ENCODE results near the gene CASTOR2. TPM values are rescaled to one million over a fixed set of nuclear protein-coding genes. Genes with fewer than 3 reads are reported as not detected.

CASTOR2 gene
- total RNA-seq, 1 experiment from 2014 or later = 6.3 TPM

GRCh38 chr7:75018570-75019364 lies 54.3 kb downstream of the CASTOR2 start:
- Histone ChIP-seq H3K9me2 (replicated peaks; ENCODE audit: low read length) (no peaks in the 10 kb centered on the region), H3K4me2 (ENCODE audit: low read length) (no peak overlapping the region), H3F3A (ENCODE audit: low read length, unreplicated experiment) (no peaks in the 10 kb centered on the region), H4K20me1 (ENCODE audit: low read length) (no peaks in the 10 kb centered on the region), H3K36me3 (ENCODE audit: low read depth, low read length) (no peaks in the 10 kb centered on the region), H3K9me3 (ENCODE audit: low read length) (no peaks in the 10 kb centered on the region), H3K27me3 (ENCODE audit: low read length) (no peaks in the 10 kb centered on the region), H3K4me3 (ENCODE audit: low read length) (no peak overlapping the region), H3K9ac (ENCODE audit: low read length) (no peak overlapping the region), H3K79me2 (ENCODE audit: low read length) (no peaks in the 10 kb centered on the region), H3K4me1 (ENCODE audit: insufficient read depth, low read length) (no peaks in the 10 kb centered on the region), H2AFZ (ENCODE audit: low read length) (no peak overlapping the region), H3K27ac (ENCODE audit: low read length) (no peak overlapping the region)
- DNase-seq = no peak
- ChIA-PET CTCF (no interaction called here), POLR2A (ENCODE audit: unreplicated experiment) (no interaction called here)
- no peak for TF ChIP-seq EZH2 (IDR thresholded peaks at IDR 0.05; ENCODE audit: low read length, unreplicated experiment)
- no peak for TF ChIP-seq CTCF (conservative IDR thresholded peaks at IDR 0.05; ENCODE audit: low read depth, low read length)
- TF ChIP-seq EZH2phosphoT487 (IDR thresholded peaks at IDR 0.05; ENCODE audit: borderline replicate concordance, low read length) = no peak
- ATAC-seq = no peak
- intact Hi-C loops (cut with micrococcal nuclease) = no loop called here
- BruUV-seq (replicated peaks) = no TSS peak

- no TSS peak for BruUV-seq (replicated peaks)
- no peaks in the 10 kb centered on the region for H3K79me2 ChIP-seq (ENCODE audit: low read length)
- no peaks in the 10 kb centered on the region for H3K4me1 ChIP-seq (ENCODE audit: insufficient read depth, low read length)
- no peaks in the 10 kb centered on the region for H3K36me3 ChIP-seq (ENCODE audit: low read depth, low read length)
- no peak overlapping the region for H3K9ac ChIP-seq (ENCODE audit: low read length)
- no peaks in the 10 kb centered on the region for H3K27me3 ChIP-seq (ENCODE audit: low read length)
- no peak for ATAC-seq
- H3K9me2 ChIP-seq (replicated peaks; ENCODE audit: low read length) = no peaks in the 10 kb centered on the region
- no peak for DNase-seq
- H3K4me2 ChIP-seq (ENCODE audit: low read length) = no peak overlapping the region
- intact Hi-C loops (cut with micrococcal nuclease) = no loop called here
- H2AFZ ChIP-seq (ENCODE audit: low read length) = no peak overlapping the region
- no peak overlapping the region for H3K27ac ChIP-seq (ENCODE audit: low read length)
- no peak overlapping the region for H3K4me3 ChIP-seq (ENCODE audit: low read length)
- TF ChIP-seq EZH2 (IDR thresholded peaks at IDR 0.05; ENCODE audit: low read length, unreplicated experiment) (no peak), EZH2phosphoT487 (IDR thresholded peaks at IDR 0.05; ENCODE audit: borderline replicate concordance, low read length) (no peak), CTCF (conservative IDR thresholded peaks at IDR 0.05; ENCODE audit: low read depth, low read length) (no peak)
- no peaks in the 10 kb centered on the region for H4K20me1 ChIP-seq (ENCODE audit: low read length)
- no peaks in the 10 kb centered on the region for H3K9me3 ChIP-seq (ENCODE audit: low read length)
- no peaks in the 10 kb centered on the region for H3F3A ChIP-seq (ENCODE audit: low read length, unreplicated experiment)
- ChIA-PET POLR2A (ENCODE audit: unreplicated experiment) (interaction anchor here (0.6 kb wide), 1 partner anchor 14 kb away, joined by 3 read pairs; no protein-coding TSS in a partner anchor), CTCF (no interaction called here)
These were observed 55.3 kb downstream of the CASTOR2 start for GRCh38 chr7:75019800-75020199.

GRCh38 chr7:75024922-75025321 lies 60.4 kb downstream of the CASTOR2 start:
- H4K20me1 ChIP-seq (ENCODE audit: low read length) = no peaks in the 10 kb centered on the region
- H2AFZ ChIP-seq (ENCODE audit: low read length) = no peak overlapping the region
- no peaks in the 10 kb centered on the region for H3K36me3 ChIP-seq (ENCODE audit: low read depth, low read length)
- no TSS peak for BruUV-seq (replicated peaks)
- TF ChIP-seq EZH2phosphoT487 (IDR thresholded peaks at IDR 0.05; ENCODE audit: borderline replicate concordance, low read length) (no peak), EZH2 (IDR thresholded peaks at IDR 0.05; ENCODE audit: low read length, unreplicated experiment) (no peak), CTCF (conservative IDR thresholded peaks at IDR 0.05; ENCODE audit: low read depth, low read length) (no peak)
- no peaks in the 10 kb centered on the region for H3K79me2 ChIP-seq (ENCODE audit: low read length)
- ATAC-seq = no peak
- H3K4me2 ChIP-seq (ENCODE audit: low read length) = no peak overlapping the region
- intact Hi-C loops (cut with micrococcal nuclease) = no loop called here
- H3K9me3 ChIP-seq (ENCODE audit: low read length) = no peaks in the 10 kb centered on the region
- no peaks in the 10 kb centered on the region for H3K9me2 ChIP-seq (replicated peaks; ENCODE audit: low read length)
- H3K9ac ChIP-seq (ENCODE audit: low read length) = no peak overlapping the region
- H3K27me3 ChIP-seq (ENCODE audit: low read length) = no peaks in the 10 kb centered on the region
- ChIA-PET CTCF (no interaction called here), POLR2A (ENCODE audit: unreplicated experiment) (no interaction called here)
- no peaks in the 10 kb centered on the region for H3F3A ChIP-seq (ENCODE audit: low read length, unreplicated experiment)
- H3K27ac ChIP-seq (ENCODE audit: low read length) = no peak overlapping the region
- no peaks in the 10 kb centered on the region for H3K4me1 ChIP-seq (ENCODE audit: insufficient read depth, low read length)
- H3K4me3 ChIP-seq (ENCODE audit: low read length) = no peak overlapping the region
- DNase-seq = no peak
